ENCODE results near the gene SMCO4.

- no peak for TF ChIP-seq HDGF (IDR thresholded peaks at IDR 0.05; ENCODE audit: borderline replicate concordance)
- no peak for TF ChIP-seq FOXA1 (IDR thresholded peaks at IDR 0.05)
- no peak for TF ChIP-seq SUZ12 (IDR thresholded peaks at IDR 0.05)
- no peak for TF ChIP-seq CTBP1 (IDR thresholded peaks at IDR 0.05; ENCODE audit: borderline replicate concordance)
- TF ChIP-seq LEF1 (IDR thresholded peaks at IDR 0.05; ENCODE audit: borderline replicate concordance): no peak
Measured at GRCh38 chr11:93482556-93482955, 60.6 kb downstream of the SMCO4 start.

Measured in HEK293T (cell line).